ENCODE results near the gene PCDHGA2.

DNA sequence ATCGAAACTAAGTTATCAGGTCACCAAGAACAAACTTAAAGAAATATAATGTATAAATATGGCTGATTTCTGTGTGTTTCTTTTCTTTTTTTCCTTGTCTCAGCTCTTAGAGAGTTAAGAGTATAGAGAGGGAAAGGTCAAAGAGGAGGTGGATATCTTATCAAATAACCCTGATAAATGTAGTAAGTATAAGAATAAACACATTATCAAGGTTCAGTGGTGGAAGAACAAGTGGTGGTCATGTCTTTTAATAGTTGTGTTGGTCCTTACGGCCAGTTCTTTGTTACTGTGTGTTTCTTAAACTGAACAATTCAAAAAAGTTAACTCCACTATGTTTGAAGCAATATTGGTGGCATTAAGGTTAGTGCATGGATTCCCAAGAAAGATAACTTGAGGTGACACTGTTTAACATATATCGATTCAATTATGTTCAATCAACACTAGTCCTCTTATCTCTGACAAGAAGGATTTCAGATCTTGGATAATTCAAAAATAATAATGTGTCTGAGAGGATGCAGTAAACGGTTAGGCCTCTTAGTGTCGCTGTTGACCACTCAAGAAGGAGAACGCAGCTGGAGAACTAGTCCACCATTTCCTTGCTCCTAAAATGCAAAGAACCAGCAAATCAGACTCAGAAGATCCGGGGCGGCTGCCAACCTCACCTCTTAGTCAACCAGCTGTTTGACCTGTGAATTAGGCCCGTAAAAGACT is 4.8 kb downstream of the PCDHGA2 start, which contains the start of gene PCDHGA3:
- TF ChIP-seq, protein P1, sequence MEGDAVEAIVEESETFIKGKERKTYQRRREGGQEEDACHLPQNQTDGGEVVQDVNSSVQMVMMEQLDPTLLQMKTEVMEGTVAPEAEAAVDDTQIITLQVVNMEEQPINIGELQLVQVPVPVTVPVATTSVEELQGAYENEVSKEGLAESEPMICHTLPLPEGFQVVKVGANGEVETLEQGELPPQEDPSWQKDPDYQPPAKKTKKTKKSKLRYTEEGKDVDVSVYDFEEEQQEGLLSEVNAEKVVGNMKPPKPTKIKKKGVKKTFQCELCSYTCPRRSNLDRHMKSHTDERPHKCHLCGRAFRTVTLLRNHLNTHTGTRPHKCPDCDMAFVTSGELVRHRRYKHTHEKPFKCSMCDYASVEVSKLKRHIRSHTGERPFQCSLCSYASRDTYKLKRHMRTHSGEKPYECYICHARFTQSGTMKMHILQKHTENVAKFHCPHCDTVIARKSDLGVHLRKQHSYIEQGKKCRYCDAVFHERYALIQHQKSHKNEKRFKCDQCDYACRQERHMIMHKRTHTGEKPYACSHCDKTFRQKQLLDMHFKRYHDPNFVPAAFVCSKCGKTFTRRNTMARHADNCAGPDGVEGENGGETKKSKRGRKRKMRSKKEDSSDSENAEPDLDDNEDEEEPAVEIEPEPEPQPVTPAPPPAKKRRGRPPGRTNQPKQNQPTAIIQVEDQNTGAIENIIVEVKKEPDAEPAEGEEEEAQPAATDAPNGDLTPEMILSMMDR (IDR thresholded peaks at IDR 0.05; ENCODE audit: low read depth, low read length, poor library complexity, severe bottlenecking): peak; percentile 65
- no peak for TF ChIP-seq EZH2phosphoT487 (IDR thresholded peaks at IDR 0.05; ENCODE audit: borderline replicate concordance, low read length)
